Heart left ventricle (tissue), 16 donors: ENCODE measurements around the gene RHOT2. TPM values are rescaled to one million over a fixed set of nuclear protein-coding genes. Genes with fewer than 3 reads are reported as not detected.

ENCODE experiments used
- ATAC-seq, 4 donors: fragments of 200-7000 bp; cut with Tn5 transposase; one replicate each; pipeline ENCODE4 v1.9.1; 2020 to 2022; ENCODE audit warnings: moderate library complexity in 4 of 4, mild to moderate bottlenecking in 3 of 4, moderate number of reproducible peaks in 1 of 4
- DNase-seq, 5 donors: peaks; one replicate each; pipeline ENCODE4 v3.0.0-alpha.2; 2020
- H3K27ac ChIP-seq, 12 donors: fragments of 200-600 bp; sonication (generic) in 4 of 12; one replicate each; pipeline versions ENCODE4 v1.5.0 to v1.8.0; 2016 to 2022; ENCODE audit warnings: mild to moderate bottlenecking in 2 of 12
- H3K27me3 ChIP-seq, 9 donors: fragments of 200-600 bp; sonication (generic) in 2 of 9; one replicate each; pipeline versions ENCODE4 v1.5.1 to v1.8.0; 2016 to 2022; ENCODE audit warnings: mild to moderate bottlenecking in 3 of 9
- H3K36me3 ChIP-seq, 9 donors: fragments of 200-600 bp; sonication (generic) in 2 of 9; one replicate each; pipeline versions ENCODE4 v1.5.0 to v1.8.0; 2018 to 2022; ENCODE audit warnings: mild to moderate bottlenecking in 2 of 9
- H3K4me1 ChIP-seq, 12 donors: fragments of 200-600 bp; sonication (generic) in 4 of 12; one replicate each; pipeline versions ENCODE4 v1.5.0 to v1.8.0; 2016 to 2022; ENCODE audit warnings: mild to moderate bottlenecking in 3 of 12
- H3K4me3 ChIP-seq, 12 donors: fragments of 200-600 bp; sonication (generic) in 4 of 12; one replicate each; pipeline versions ENCODE4 v1.5.0 to v1.8.0; 2017 to 2022; ENCODE audit warnings: mild to moderate bottlenecking in 9 of 12, moderate library complexity in 4 of 12
- H3K9me3 ChIP-seq, 12 donors: fragments of 200-600 bp; sonication (generic) in 4 of 12; one replicate each; pipeline versions ENCODE4 v1.5.0 to v1.8.0; 2016 to 2022; ENCODE audit warnings: mild to moderate bottlenecking in 1 of 12
- CTCF ChIP-seq, 12 donors: fragments of 200-600 bp; sonication (generic) in 4 of 12; IDR thresholded peaks; one replicate each; pipeline versions ENCODE4 v1.5.0 to v1.8.0; 2018 to 2022; ENCODE audit warnings: antibody characterized with exemption in 12 of 12, mild to moderate bottlenecking in 5 of 12
- POLR2A ChIP-seq, 2 donors: fragments of 450-650 bp; IDR thresholded peaks; one replicate each; pipeline ENCODE4 v1.6.1; 2017; ENCODE audit warnings: antibody characterized with exemption in 2 of 2, mild to moderate bottlenecking in 2 of 2, moderate library complexity in 2 of 2
- WGBS, 4 donors: extraction: QIAGEN DNeasy Blood & Tissue Kit in 2 of 4; methylation state at CpG; one replicate each; pipeline versions ENCODE4 v1.1.5 to v1.1.7; 2013 to 2018; 5-methylcytosine and 5-hydroxymethylcytosine counted together
- intact Hi-C, 10 donors: fragments of 100-400 bp; cut with DNase I; formaldehyde crosslinking; loops; one replicate each; pipeline versions ENCODE4 v1.11.1 to v1.14.2; 2022
- polyA plus RNA-seq, 2 donors: library from polyadenylated mRNA; stranded (reverse); fragments of 200-250 nt; gene quantifications; one replicate each; pipeline ENCODE4 v1.2.3, GENCODE V29; 2013
- total RNA-seq, 9 donors: library from RNA; depleted of rRNA in 2 of 9; stranded (reverse); fragments of >200 nt in 2 of 9; fragmentation: NEBNext Ultra II Directional in 3 of 9; extraction: Animal tissue kit (Norgen Biotek cat#: 25700) in 3 of 9; gene quantifications; one replicate each; pipeline versions ENCODE4 v1.1.0 to v1.2.4, GENCODE V29; 2016 to 2023
- donor health status: ischemic (EF 13 %, LVEDD 7.1; RV severe dilation, severe dysfunction).
- donor health status: healthy with polysubstance abuse.
- donor health status: DM: no; HTN: yes; CAD: no.
- donor health status: DM: no; HTN: no; CAD: no.
- donor health status: ischemic (EF 25% LVEDD 6.9; RV normal size, moderate dysfunction).
- donor health status: ischemic (EF 25% LVEDD 5.7; RV mildly dilated, moderate dysfunction).
- donor health status: healthy.
- donor health status: DM: yes; HTN: yes; CAD: no.
- donor health status: ischemic (EF 35%, LVEDD 5.7; RV mildly dilated, moderate dysfunction).
- donor health status: nonischemic (EF 11% LVEDD 7.7; RV severe dilation, severe dysfunction).
- donor health status: DM: yes; HTN: yes; CAD: no.
- donor health status: PGD.
- donor health status: ischemic (EF 29% LVEDD 5.4; RV normal size, mild dysfunction).
- donor health status: nonischemic (EF 23%, LVEDD 6.1; RV moderate dilation, normal function).

Gene RHOT2
- total and polyA plus RNA-seq, 11 donors = 33.7 to 143 (median 83.5) TPM

- no peak for TF ChIP-seq POLR2A (IDR thresholded peaks at IDR 0.05)
- no peak for TF ChIP-seq CTCF (IDR thresholded peaks at IDR 0.05)
- Histone ChIP-seq H3K9me3 (no peaks in the 10 kb centered on the region), H3K27me3 (no peaks in the 10 kb centered on the region), H3K27ac (peak overlapping the region; percentile 94 to 100 (median 97)), H3K4me3 (peak overlapping the region; percentile 69 to 94 (median 82)), H3K4me1 (peaks cover 3 to 35% (median 18%) of the 10 kb centered on the region in 12 donors), H3K36me3 (peaks cover 0 to 16% (median 0%) of the 10 kb centered on the region in 9 donors)
- ATAC-seq (peak; percentile 67 to 85 (median 78)), DNase-seq (peak; percentile 92 to 95 (median 93))
- 17 to 72% (median 27%) methylated on average over 7 to 53 of the region's 53 CpGs for WGBS, 4 donors
- intact Hi-C loops = loop anchor here in 1 of 10 donors (2.0 kb wide), 1 partner anchor 47 kb away; the partner anchor contains the start of gene RAB40C
These were observed 30.6 kb upstream of the RHOT2 start for GRCh38 chr16:637081-638018.

DNA sequence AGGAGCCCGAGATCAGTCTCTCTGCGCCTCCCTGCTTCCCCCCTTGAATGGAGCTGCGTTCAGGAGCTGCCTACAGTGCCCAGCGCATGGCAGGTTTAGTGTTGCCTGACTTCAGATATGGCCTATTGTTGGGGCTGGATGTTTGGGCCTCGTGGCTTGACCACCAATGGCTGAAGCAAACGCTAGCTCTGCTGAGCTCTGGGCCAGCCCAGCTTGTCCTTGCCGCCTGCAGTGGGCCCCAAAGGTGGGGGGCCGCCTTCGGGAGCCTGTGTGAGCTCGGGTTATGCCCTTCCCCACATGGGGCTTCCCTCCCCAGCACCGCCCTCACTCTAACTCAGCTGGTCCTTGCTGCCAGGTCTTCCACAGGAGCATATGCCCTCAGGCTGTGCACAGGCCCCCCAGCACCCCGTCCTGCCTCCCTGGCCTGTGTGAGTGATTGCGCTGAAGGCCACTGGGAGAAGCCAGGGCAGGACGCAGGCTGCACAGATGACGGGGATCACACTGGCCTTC lies 29.8 kb upstream of the RHOT2 start:
- TF ChIP-seq CTCF (IDR thresholded peaks at IDR 0.05) (no peak), POLR2A (IDR thresholded peaks at IDR 0.05) (no peak)
- no peak overlapping the region for H3K4me3 ChIP-seq
- H3K4me1 ChIP-seq = peaks cover 3 to 43% (median 25%) of the 10 kb centered on the region in 12 donors
- DNase-seq (no peak), ATAC-seq (no peak)
- 72 to 94% (median 78%) methylated on average over 11 to 15 of the region's 15 CpGs for WGBS, 4 donors
- no peaks in the 10 kb centered on the region for H3K27me3 ChIP-seq
- H3K9me3 ChIP-seq = no peaks in the 10 kb centered on the region
- intact Hi-C loops = no loop called here
- peak overlapping the region in 11 of 12 donors; percentile 32 to 100 (median 93) for H3K27ac ChIP-seq
- H3K36me3 ChIP-seq = peaks cover 0 to 13% (median 0%) of the 10 kb centered on the region in 9 donors

DNA sequence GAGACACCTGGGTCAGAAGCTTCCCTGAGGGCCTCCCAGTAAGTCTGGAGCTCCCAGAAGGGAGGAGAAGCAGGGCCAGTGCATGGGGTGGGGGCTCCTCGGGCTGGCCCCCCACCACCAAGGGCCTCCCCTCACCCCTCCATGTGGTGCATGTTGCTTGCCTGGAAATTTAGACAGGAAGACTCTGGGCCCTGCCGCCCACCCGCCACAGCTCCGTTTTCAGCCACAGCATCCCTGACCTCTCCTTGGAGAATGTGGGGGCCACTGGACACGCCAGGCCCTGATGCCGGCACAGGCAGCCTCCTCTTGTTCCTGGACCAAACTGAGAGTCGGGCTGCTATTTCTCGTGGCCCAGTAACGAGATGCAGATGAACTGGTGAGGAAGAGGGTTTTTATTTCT lies 29.1 kb upstream of the RHOT2 start:
- WGBS, 4 donors = 84 to 91% (median 85%) methylated on average over 6 to 9 of the region's 9 CpGs
- Histone ChIP-seq H3K27me3 (no peaks in the 10 kb centered on the region), H3K4me3 (no peak overlapping the region), H3K36me3 (peaks cover 0 to 5% (median 0%) of the 10 kb centered on the region in 9 donors), H3K9me3 (no peaks in the 10 kb centered on the region), H3K4me1 (peaks cover 3 to 50% (median 29%) of the 10 kb centered on the region in 12 donors), H3K27ac (peak overlapping the region in 8 of 12 donors; percentile 34 to 100 (median 90))
- no peak for ATAC-seq
- DNase-seq = no peak
- TF ChIP-seq POLR2A (IDR thresholded peaks at IDR 0.05) (no peak), CTCF (IDR thresholded peaks at IDR 0.05) (no peak)
- intact Hi-C loops = no loop called here

DNA sequence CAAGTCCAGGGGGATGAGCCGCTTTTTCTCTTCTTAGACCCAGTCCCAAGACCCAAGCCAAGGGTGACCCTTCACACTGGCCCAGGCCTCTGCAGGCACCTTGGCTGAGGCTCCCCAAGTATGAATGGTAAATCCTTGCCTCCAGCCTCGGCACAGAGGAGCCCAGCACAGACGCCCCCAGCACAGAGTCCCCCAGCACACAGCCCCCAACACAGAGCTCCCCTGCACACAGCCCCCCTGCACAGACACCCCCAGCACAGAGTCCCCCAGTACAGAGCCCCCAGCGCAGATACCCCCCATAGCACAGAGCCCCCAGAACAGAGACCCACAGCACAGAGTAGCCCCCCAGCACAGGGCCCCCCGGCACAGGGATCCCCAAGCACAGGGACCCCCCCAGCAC lies 27.3 kb upstream of the RHOT2 start:
- H3K9me3 ChIP-seq = no peaks in the 10 kb centered on the region
- 67 to 89% (median 84%) methylated on average over 3 to 5 of the region's 5 CpGs for WGBS, 4 donors
- H3K27me3 ChIP-seq = no peaks in the 10 kb centered on the region
- H3K27ac ChIP-seq = peak overlapping the region in 4 of 12 donors; percentile 17 to 92 (median 70)
- peaks cover 0 to 3% (median 0%) of the 10 kb centered on the region in 9 donors for H3K36me3 ChIP-seq
- DNase-seq (no peak), ATAC-seq (no peak)
- H3K4me1 ChIP-seq = peaks cover 0 to 57% (median 24%) of the 10 kb centered on the region in 12 donors
- peak overlapping the region in 6 of 12 donors; percentile 62 to 89 (median 76) for H3K4me3 ChIP-seq
- intact Hi-C loops = loop anchor here in 2 of 10 donors (10.0 kb wide), 1 partner anchor 56 kb away; no protein-coding TSS in a partner anchor
- TF ChIP-seq POLR2A (IDR thresholded peaks at IDR 0.05) = no peak
- no peak for TF ChIP-seq CTCF (IDR thresholded peaks at IDR 0.05)
